A673 (cell line): Measurements from ENCODE around the gene KCNJ10. TPM values are rescaled to one million over a fixed set of nuclear protein-coding genes. Genes with fewer than 3 reads are reported as not detected.

Experiments used
- BruUV-seq: library from RNA; stranded (reverse); fragments of 400-500 nt; replicated peaks from 2 replicates; lab custom pipeline; 2021; lab: Mats Ljungman, UMichigan
- CTCF ChIA-PET: fragments of 300-600 bp; sonication (Branson Sonifier 250); formaldehyde crosslinking; loops from one replicate; lab custom pipeline; 2022; ENCODE audit warnings: antibody characterized with exemption; lab: Charles Lee
- POLR2A ChIA-PET: fragments of 300-600 bp; sonication (Branson Sonifier 250); formaldehyde crosslinking; loops from one replicate; lab custom pipeline; 2022; ENCODE audit warnings: antibody characterized with exemption; ENCODE audit not compliant: low non-redundant PET; lab: Charles Lee
- DNase-seq: peaks from one replicate; pipeline ENCODE4 v3.0.0-alpha.2; 2015; ENCODE audit warnings: low spot score
- H3K27ac ChIP-seq: fragments of 200-600 bp; sonication (generic); 2 replicates; pipeline ENCODE4 v1.5.1; 2016; ENCODE audit warnings: mixed run types, low read depth, mild to moderate bottlenecking, mixed read lengths, antibody characterized with exemption, low read length; ENCODE audit not compliant: poor library complexity, severe bottlenecking
- H3K27me3 ChIP-seq: fragments of 200-600 bp; sonication (generic); replicated peaks from 2 replicates; pipeline ENCODE4 v1.6.1; 2017; ENCODE audit warnings: mixed run types, low read depth, mild to moderate bottlenecking, mixed read lengths, antibody characterized with exemption, low read length; ENCODE audit not compliant: insufficient read depth, poor library complexity
- H3K36me3 ChIP-seq: fragments of 200-600 bp; sonication (generic); 2 replicates; pipeline ENCODE4 v1.6.1; 2016; ENCODE audit warnings: mixed run types, mild to moderate bottlenecking, mixed read lengths, antibody characterized with exemption, low read length; ENCODE audit not compliant: insufficient read depth, poor library complexity, severe bottlenecking
- H3K4me1 ChIP-seq: fragments of 200-600 bp; sonication (generic); 2 replicates; pipeline ENCODE4 v1.6.1; 2017; ENCODE audit warnings: mixed run types, mild to moderate bottlenecking, mixed read lengths, antibody characterized with exemption, low read length; ENCODE audit not compliant: insufficient read depth, poor library complexity, severe bottlenecking
- H3K4me3 ChIP-seq: fragments of 200-600 bp; sonication (generic); 2 replicates; pipeline ENCODE4 v1.5.1; 2016; ENCODE audit warnings: low read depth, mixed run types, mild to moderate bottlenecking, mixed read lengths, low read length; ENCODE audit not compliant: poor library complexity, severe bottlenecking
- H3K9me3 ChIP-seq: fragments of 200-600 bp; sonication (generic); 2 replicates; pipeline ENCODE4 v1.6.1; 2016; ENCODE audit warnings: mixed run types, low read depth, mild to moderate bottlenecking, mixed read lengths, antibody characterized with exemption, low read length; ENCODE audit not compliant: poor library complexity, severe bottlenecking
- CTCF ChIP-seq: fragments of 300-800, 200-600 bp; sonication (generic); conservative IDR thresholded peaks from 2 replicates; pipeline ENCODE4 v1.5.1; 2017; ENCODE audit warnings: low read depth, mild to moderate bottlenecking, antibody characterized with exemption, low read length, moderate library complexity, mixed read lengths
- EZH2 ChIP-seq: fragments of 200-600 bp; sonication (generic); IDR thresholded peaks from 2 replicates; pipeline ENCODE4 v1.6.1; 2017; ENCODE audit warnings: borderline replicate concordance, low read depth, mild to moderate bottlenecking, mixed read lengths, antibody characterized with exemption, low read length; ENCODE audit not compliant: poor library complexity, severe bottlenecking
- intact Hi-C: fragments of 100-400 bp; cut with micrococcal nuclease; formaldehyde crosslinking; loops from one replicate; pipeline ENCODE4 v1.10.0; 2022; ENCODE audit not compliant: unreplicated experiment
- total RNA-seq: library from RNA; stranded (reverse); gene quantifications from 2 replicates; pipeline ENCODE4 v1.2.3, GENCODE V29; 2021

Gene KCNJ10
- total RNA-seq, 1 experiment from 2014 or later = not detected

- no peak for TF ChIP-seq EZH2
- no peak for TF ChIP-seq CTCF
- intact Hi-C loops = loop anchor here (5.0 to 10.0 kb wide), 5 partner anchors 113 to 873 kb away; partner anchors contain the start of gene DUSP23
- no peaks in the 10 kb centered on the region for H3K36me3 ChIP-seq
- BruUV-seq = no TSS peak
- DNase-seq = no peak
- H3K27ac ChIP-seq = no peak overlapping the region
- H3K27me3 ChIP-seq = peaks cover 12% of the 10 kb centered on the region
- H3K4me3 ChIP-seq = no peak overlapping the region
- CTCF ChIA-PET = interaction anchor here (0.6 to 1.5 kb wide), 3 partner anchors 76 to 873 kb away, joined by 4 to 5 read pairs (median 4); partner anchors contain the start of genes DUSP23 and KCNJ9
- H3K4me1 ChIP-seq = no peaks in the 10 kb centered on the region
- H3K9me3 ChIP-seq = no peaks in the 10 kb centered on the region
- POLR2A ChIA-PET = no interaction called here
These were observed 64.9 kb downstream of the KCNJ10 start for GRCh38 chr1:160005070-160005469.

GRCh38 chr1:160004425-160004824 lies 65.5 kb downstream of the KCNJ10 start:
- no peak for TF ChIP-seq EZH2
- TF ChIP-seq CTCF = no peak
- Histone ChIP-seq H3K27me3 (peaks cover 17% of the 10 kb centered on the region), H3K4me1 (no peaks in the 10 kb centered on the region), H3K27ac (no peak overlapping the region), H3K36me3 (no peaks in the 10 kb centered on the region), H3K4me3 (no peak overlapping the region), H3K9me3 (no peaks in the 10 kb centered on the region)
- intact Hi-C loops = loop anchor here (10.0 kb wide), 1 partner anchor 790 kb away; no protein-coding TSS in a partner anchor
- no peak for DNase-seq
- POLR2A ChIA-PET = no interaction called here
- CTCF ChIA-PET = interaction anchor here (0.7 kb wide), 1 partner anchor 872 kb away, joined by 4 read pairs; no protein-coding TSS in a partner anchor
- no TSS peak for BruUV-seq

- DNase-seq = no peak
- ChIA-PET CTCF (interaction anchor here (0.7 kb wide), 1 partner anchor 872 kb away, joined by 4 read pairs; no protein-coding TSS in a partner anchor), POLR2A (no interaction called here)
- no peaks in the 10 kb centered on the region for H3K4me1 ChIP-seq
- intact Hi-C loops = loop anchor here (10.0 kb wide), 1 partner anchor 789 kb away; no protein-coding TSS in a partner anchor
- no peak overlapping the region for H3K4me3 ChIP-seq
- H3K27ac ChIP-seq = no peak overlapping the region
- peaks cover 22% of the 10 kb centered on the region for H3K27me3 ChIP-seq
- no peaks in the 10 kb centered on the region for H3K9me3 ChIP-seq
- TF ChIP-seq EZH2 = no peak
- no peak for TF ChIP-seq CTCF
- H3K36me3 ChIP-seq = no peaks in the 10 kb centered on the region
- BruUV-seq = no TSS peak
These were observed 66.0 kb downstream of the KCNJ10 start for GRCh38 chr1:160004001-160004400.
